ENCODE data around the gene TRIM2.

TRIM2 gene

DNA sequence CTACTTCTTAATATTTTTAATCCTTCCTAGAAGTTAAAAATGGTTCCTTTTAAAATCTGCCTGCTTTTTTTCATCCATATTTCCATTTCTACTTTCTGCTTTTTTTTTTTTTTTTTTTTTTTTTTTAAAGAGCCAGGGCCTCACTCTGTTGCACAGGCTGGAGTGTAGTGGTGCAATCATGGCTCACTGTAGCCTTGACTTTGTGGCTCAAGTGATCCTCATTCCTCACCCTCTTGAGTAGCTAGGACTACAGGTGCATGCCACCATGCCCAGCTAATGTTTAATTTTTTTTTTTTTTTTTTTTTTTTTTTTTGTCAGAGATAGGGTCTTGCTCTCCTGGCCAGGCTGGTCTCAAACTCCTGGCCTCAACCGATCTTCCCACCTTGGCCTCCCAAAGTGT, 179.9 kb downstream of the TRIM2 start:
- Histone ChIP-seq H3K4me1 (ENCODE audit: control insufficient read depth in 1 of 2, insufficient read depth in 2 of 2, low read length in 2 of 2) (no peaks in the 10 kb centered on the region), H3K36me3 (ENCODE audit: control insufficient read depth in 1 of 2, insufficient read depth in 2 of 2, low read length in 2 of 2) (no peaks in the 10 kb centered on the region), H3K4me3 (ENCODE audit: low read depth in 1 of 2, low read length in 2 of 2) (no peak overlapping the region), H3K9ac (ENCODE audit: low read depth in 1 of 2, low read length in 2 of 2) (no peak overlapping the region), H3K27ac (ENCODE audit: low read depth, low read length) (no peak overlapping the region), H3K27me3 (ENCODE audit: control insufficient read depth in 1 of 2, insufficient read depth in 2 of 2, low read length in 2 of 2) (no peaks in the 10 kb centered on the region), H3K9me3 (ENCODE audit: control insufficient read depth in 1 of 2, low read length in 2 of 2) (no peaks in the 10 kb centered on the region)

DNA sequence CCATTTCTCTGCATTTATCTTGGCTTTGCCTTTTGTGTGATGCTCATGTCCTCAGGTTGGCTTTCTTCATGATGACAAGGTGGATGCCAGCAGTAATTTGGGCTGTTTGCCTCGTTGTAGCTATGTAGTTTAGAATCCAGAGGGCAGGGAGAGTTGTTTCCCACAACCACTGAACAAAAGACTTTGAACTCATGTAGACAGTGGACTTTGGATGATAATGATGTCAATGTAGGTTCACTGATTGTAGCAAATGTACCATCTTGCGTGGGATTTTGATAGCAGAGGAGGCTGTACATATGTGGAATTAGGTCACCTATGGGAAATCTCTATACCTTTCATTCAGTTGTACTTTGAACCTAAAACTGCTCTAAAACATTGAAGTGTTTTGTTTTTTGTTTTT, 181.5 kb downstream of the TRIM2 start:
- no peaks in the 10 kb centered on the region for H3K9me3 ChIP-seq (ENCODE audit: control insufficient read depth in 1 of 2, low read length in 2 of 2)
- H3K4me3 ChIP-seq (ENCODE audit: low read depth in 1 of 2, low read length in 2 of 2) = no peak overlapping the region
- no peaks in the 10 kb centered on the region for H3K27me3 ChIP-seq (ENCODE audit: control insufficient read depth in 1 of 2, insufficient read depth in 2 of 2, low read length in 2 of 2)
- H3K27ac ChIP-seq (ENCODE audit: low read depth, low read length) = no peak overlapping the region
- no peaks in the 10 kb centered on the region for H3K36me3 ChIP-seq (ENCODE audit: control insufficient read depth in 1 of 2, insufficient read depth in 2 of 2, low read length in 2 of 2)
- no peaks in the 10 kb centered on the region for H3K4me1 ChIP-seq (ENCODE audit: control insufficient read depth in 1 of 2, insufficient read depth in 2 of 2, low read length in 2 of 2)
- no peak overlapping the region for H3K9ac ChIP-seq (ENCODE audit: low read depth in 1 of 2, low read length in 2 of 2)

DNA sequence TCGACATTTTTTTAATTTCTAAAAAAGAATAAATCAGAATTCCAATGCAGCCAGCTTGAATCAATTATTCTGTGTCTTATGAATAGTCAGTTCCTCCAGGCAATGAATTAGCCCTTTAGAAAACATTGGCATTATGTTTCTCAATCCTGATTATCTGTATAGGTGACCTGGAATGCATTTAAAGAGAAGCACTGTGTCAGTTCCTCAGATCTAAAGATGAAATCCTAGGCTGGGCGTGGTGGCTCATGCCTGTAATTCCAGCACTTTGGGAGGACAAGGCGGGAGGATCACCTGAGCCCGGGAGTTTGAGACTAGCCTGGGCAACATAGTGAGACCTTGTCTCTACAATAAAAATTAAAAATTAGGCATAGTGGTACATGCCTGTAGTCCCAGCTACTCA, 183.7 kb downstream of the TRIM2 start:
- no peaks in the 10 kb centered on the region for H3K36me3 ChIP-seq (ENCODE audit: control insufficient read depth in 1 of 2, insufficient read depth in 2 of 2, low read length in 2 of 2)

More for the DNA sequence above, 183.7 kb downstream of the TRIM2 start:
- no peak overlapping the region for H3K4me3 ChIP-seq (ENCODE audit: low read depth in 1 of 2, low read length in 2 of 2)
- H3K27ac ChIP-seq (ENCODE audit: low read depth, low read length) = no peak overlapping the region
- no peaks in the 10 kb centered on the region for H3K27me3 ChIP-seq (ENCODE audit: control insufficient read depth in 1 of 2, insufficient read depth in 2 of 2, low read length in 2 of 2)
- no peaks in the 10 kb centered on the region for H3K4me1 ChIP-seq (ENCODE audit: control insufficient read depth in 1 of 2, insufficient read depth in 2 of 2, low read length in 2 of 2)
- no peak overlapping the region for H3K9ac ChIP-seq (ENCODE audit: low read depth in 1 of 2, low read length in 2 of 2)
- no peaks in the 10 kb centered on the region for H3K9me3 ChIP-seq (ENCODE audit: control insufficient read depth in 1 of 2, low read length in 2 of 2)
